ENCODE measurements around the gene IDH3G. TPM values are rescaled to one million over a fixed set of nuclear protein-coding genes. Genes with fewer than 3 reads are reported as not detected.

Gene IDH3G
- total and polyA plus RNA-seq, 2 of the 8 experiments (the other 6 are each of a cell fraction or from before 2014, with no cell fraction given), result 39.4 to 66.7 TPM

GRCh38 chrX:153761863-153762262, 32.3 kb downstream of the IDH3G start:
- peaks cover 0 to 8% (median 4%) of the 10 kb centered on the region in 4 experiments; a peak in 5 of 7 replicates for H3K4me1 ChIP-seq (replicated peaks in 1 of 4; ENCODE audit: control insufficient read depth in 3 of 4, insufficient read depth in 4 of 4, low read length in 3 of 4)
- no peaks in the 10 kb centered on the region for H4K20me1 ChIP-seq (replicated peaks in 1 of 2; ENCODE audit: control insufficient read depth in 1 of 2, insufficient read depth in 2 of 2, low read length in 2 of 2)
- H2BK12ac ChIP-seq (ENCODE audit: low read depth, low read length), result no peak overlapping the region
- H3K27ac ChIP-seq (ENCODE audit: low read depth, low read length), result no peak overlapping the region
- POLR2A ChIA-PET (ENCODE audit: partially characterized antibody), result no interaction called here
- no peak overlapping the region for H3K23ac ChIP-seq (ENCODE audit: insufficient read length)
- H3K9ac ChIP-seq (replicated peaks in 1 of 4; ENCODE audit: extremely low read depth in 1 of 4, low read depth in 3 of 4, low read length in 3 of 4), result no peak overlapping the region
- H3K79me2 ChIP-seq (ENCODE audit: control insufficient read depth in 1 of 2, insufficient read depth in 2 of 2, low read length in 2 of 2), result no peaks in the 10 kb centered on the region
- H3K4me3 ChIP-seq (ENCODE audit: extremely low read depth in 1 of 4, insufficient read depth in 2 of 4, low read depth in 3 of 4, low read length in 4 of 4), result no peak overlapping the region
- no peak overlapping the region for H4K91ac ChIP-seq (replicated peaks; ENCODE audit: insufficient read length, low read length)
- CTCF ChIA-PET (ENCODE audit: partially characterized antibody), result interaction anchor here (1.0 to 3.7 kb wide), 3 partner anchors 18 to 185 kb away, joined by 3 to 16 read pairs (median 10); partner anchors contain the start of gene SRPK3
- H3K9me3 ChIP-seq (ENCODE audit: insufficient read depth in 2 of 2, low read depth in 1 of 2, low read length in 1 of 2), result no peaks in the 10 kb centered on the region
- H3K79me1 ChIP-seq (ENCODE audit: low read depth, low read length), result no peaks in the 10 kb centered on the region
- H3K56ac ChIP-seq (replicated peaks; ENCODE audit: insufficient read length, low read depth, low read length), result no peak overlapping the region
- no peak overlapping the region for H3K18ac ChIP-seq (ENCODE audit: extremely low read depth, low read length)
- H2BK120ac ChIP-seq (replicated peaks; ENCODE audit: low read depth, low read length), result no peak overlapping the region
- H3K14ac ChIP-seq (ENCODE audit: insufficient read length), result no peak overlapping the region
- H4K5ac ChIP-seq (ENCODE audit: insufficient read length, low read depth, low read length), result no peak overlapping the region
- no peak for FAIRE-seq
- no peak overlapping the region for H3K4me2 ChIP-seq (ENCODE audit: insufficient read depth in 1 of 2, low read depth in 2 of 2, low read length in 2 of 2)
- H2AFZ ChIP-seq (ENCODE audit: low read length), result no peak overlapping the region
- no peak for DNase-seq (ENCODE audit: low read depth in 1 of 2, low spot score in 2 of 2)
- H3K23me2 ChIP-seq (ENCODE audit: low read depth, low read length), result no peaks in the 10 kb centered on the region
- H2BK5ac ChIP-seq (ENCODE audit: low read depth, low read length), result no peak overlapping the region
- no peak overlapping the region for H3K4ac ChIP-seq (replicated peaks; ENCODE audit: insufficient read length, low read depth, low read length)
- no peak overlapping the region for H2BK15ac ChIP-seq (ENCODE audit: low read length)
- no peak overlapping the region for H4K8ac ChIP-seq (ENCODE audit: extremely low read depth, insufficient read depth, low read length)
- no peaks in the 10 kb centered on the region for H3K36me3 ChIP-seq (ENCODE audit: control insufficient read depth in 2 of 4, insufficient read depth in 4 of 4, low read length in 3 of 4)
- H2BK20ac ChIP-seq (ENCODE audit: low read length), result no peak overlapping the region
- H3K27me3 ChIP-seq (replicated peaks in 1 of 4; ENCODE audit: control insufficient read depth in 3 of 4, extremely low read depth in 1 of 4, insufficient read depth in 3 of 4, low read length in 3 of 4), result no peaks in the 10 kb centered on the region
- 96% methylated on average over 14 of the region's 15 CpGs; no CpG with 5 or more reads in 1 of the 2 experiments for WGBS, 2 experiments (ENCODE audit: extremely low coverage in 1 of 2, insufficient coverage in 1 of 2, insufficient read length in 1 of 2, insufficient replicate concordance in 2 of 2, low coverage in 1 of 2, low lambda C conversion rate in 2 of 2, missing lambda C conversion rate in 1 of 2)
- no peak overlapping the region for H2AK5ac ChIP-seq (ENCODE audit: low read depth, low read length)
- TF ChIP-seq TAF7 (optimal IDR thresholded peaks at IDR 0.05; ENCODE audit: borderline replicate concordance, low read depth, low read length), result no peak
- TF ChIP-seq YY1 (IDR thresholded peaks at IDR 0.05; ENCODE audit: low read depth, low read length), result no peak
- no peak for TF ChIP-seq SAP30 (IDR thresholded peaks at IDR 0.05; ENCODE audit: insufficient read depth, insufficient replicate concordance, low read length)
- TF ChIP-seq SP4 (IDR thresholded peaks at IDR 0.05; ENCODE audit: low read length), result no peak
- TF ChIP-seq KDM4A (IDR thresholded peaks at IDR 0.05; ENCODE audit: low read depth, low read length, severe bottlenecking), result no peak
- TF ChIP-seq RNF2 (IDR thresholded peaks at IDR 0.05; ENCODE audit: borderline replicate concordance, low read depth, low read length, missing control alignments, poor library complexity, severe bottlenecking), result no peak
- TF ChIP-seq SIN3A (conservative IDR thresholded peaks at IDR 0.05 in 1 of 2, IDR thresholded peaks at IDR 0.05 in 1 of 2; ENCODE audit: low read depth in 1 of 2, low read length in 2 of 2), result no peak
- TF ChIP-seq JUND (IDR thresholded peaks at IDR 0.05; ENCODE audit: low read length), result no peak
- no peak for TF ChIP-seq GABPA (IDR thresholded peaks at IDR 0.05; ENCODE audit: borderline replicate concordance, insufficient read depth, low read length)
- TF ChIP-seq EP300 (IDR thresholded peaks at IDR 0.05; ENCODE audit: borderline replicate concordance in 1 of 2, low read depth in 2 of 2, low read length in 2 of 2), result no peak
- no peak for TF ChIP-seq POLR2AphosphoS5 (IDR thresholded peaks at IDR 0.05; ENCODE audit: low read depth, low read length)
- TF ChIP-seq HDAC6 (IDR thresholded peaks at IDR 0.05; ENCODE audit: low read depth, low read length), result no peak
- TF ChIP-seq EGR1 (IDR thresholded peaks at IDR 0.05; ENCODE audit: borderline replicate concordance, low read depth, low read length), result no peak
- no peak for TF ChIP-seq BACH1 (IDR thresholded peaks at IDR 0.05; ENCODE audit: low read length)

Data from H1 (cell line).